Loucy (cell line): ENCODE results near the gene RPTOR.

Experiments
- H2AFZ ChIP-seq: fragments of 200-600 bp; sonication (generic); 2 replicates; pipeline ENCODE4 v1.6.0; 2016; ENCODE audit warnings: antibody characterized with exemption, mild to moderate bottlenecking, low read length, moderate library complexity
- H3F3A ChIP-seq: fragments of 200-600 bp; 2 replicates; pipeline ENCODE4 v1.6.0; 2016; ENCODE audit warnings: antibody characterized with exemption, low read depth, mild to moderate bottlenecking
- H3K27me3 ChIP-seq: fragments of 200-600 bp; sonication (generic); 2 replicates; pipeline ENCODE4 v1.6.1; 2014; ENCODE audit warnings: low read length, mild to moderate bottlenecking; ENCODE audit not compliant: insufficient read depth, poor library complexity, severe bottlenecking
- H3K36me3 ChIP-seq: fragments of 200-600 bp; sonication (generic); 2 replicates; pipeline ENCODE4 v1.6.1; 2016; ENCODE audit warnings: low read length; ENCODE audit not compliant: insufficient read depth
- H3K4me1 ChIP-seq: fragments of 200-600 bp; sonication (generic); 2 replicates; pipeline ENCODE4 v1.5.1; 2014; ENCODE audit warnings: low read length, mild to moderate bottlenecking; ENCODE audit not compliant: insufficient read depth, poor library complexity, severe bottlenecking
- H3K4me2 ChIP-seq: fragments of 200-600 bp; sonication (generic); 2 replicates; pipeline ENCODE4 v1.6.0; 2014; ENCODE audit warnings: antibody characterized with exemption, low read length, low read depth, mild to moderate bottlenecking; ENCODE audit not compliant: poor library complexity, severe bottlenecking
- H3K4me3 ChIP-seq: fragments of 200-600 bp; sonication (generic); 2 replicates; pipeline ENCODE4 v1.5.1; 2014; ENCODE audit warnings: low read length, mild to moderate bottlenecking, mixed read lengths; ENCODE audit not compliant: poor library complexity, severe bottlenecking
- H3K79me2 ChIP-seq: fragments of 200-600 bp; sonication (generic); 2 replicates; pipeline ENCODE4 v1.6.1; 2014; ENCODE audit warnings: low read length; ENCODE audit not compliant: insufficient read depth
- H3K9ac ChIP-seq: fragments of 200-600 bp; sonication (generic); 2 replicates; pipeline ENCODE4 v1.6.0; 2014; ENCODE audit warnings: mild to moderate bottlenecking, low read depth, low read length, moderate library complexity; ENCODE audit not compliant: poor library complexity, severe bottlenecking
- H3K9me2 ChIP-seq: fragments of 200-600 bp; sonication (generic); replicated peaks from 2 replicates; pipeline ENCODE4 v1.6.1; 2016; ENCODE audit warnings: low read depth, low read length, mixed read lengths
- H3K9me3 ChIP-seq: fragments of 200-600 bp; sonication (generic); 2 replicates; pipeline ENCODE4 v1.6.1; 2014; ENCODE audit warnings: mild to moderate bottlenecking, antibody characterized with exemption, low read length, low read depth; ENCODE audit not compliant: insufficient read depth
- H4K20me1 ChIP-seq: fragments of 200-600 bp; sonication (generic); 2 replicates; pipeline ENCODE4 v1.6.0; 2014; ENCODE audit warnings: antibody characterized with exemption, low read length, mild to moderate bottlenecking; ENCODE audit not compliant: insufficient read depth, poor library complexity, severe bottlenecking
- EZH2phosphoT487 ChIP-seq: fragments of 200-600 bp; IDR thresholded peaks from 2 replicates; pipeline ENCODE4 v1.6.1; 2018; ENCODE audit warnings: antibody characterized with exemption, mild to moderate bottlenecking, moderate library complexity, borderline replicate concordance
- TF ChIP-seq, protein P1 (sequence below): fragments of 200-600 bp; sonication (generic); conservative IDR thresholded peaks from 2 replicates; pipeline ENCODE4 v1.5.1; 2014; ENCODE audit warnings: mild to moderate bottlenecking, antibody characterized with exemption, low read length

RPTOR gene

GRCh38 chr17:80632046-80632581, 87.5 kb downstream of the RPTOR start:
- Histone ChIP-seq H3K9ac (no peak overlapping the region), H2AFZ (no peak overlapping the region), H3K9me3 (no peaks in the 10 kb centered on the region), H3K79me2 (peaks cover 33% of the 10 kb centered on the region; the same call in 1 of the 2 replicates), H3K4me2 (no peak overlapping the region), H4K20me1 (no peaks in the 10 kb centered on the region), H3K4me3 (no peak overlapping the region), H3K4me1 (no peaks in the 10 kb centered on the region), H3F3A (no peaks in the 10 kb centered on the region), H3K9me2 (no peaks in the 10 kb centered on the region), H3K36me3 (peaks cover 5% of the 10 kb centered on the region; the same call in 1 of the 2 replicates), H3K27me3 (no peaks in the 10 kb centered on the region)
- TF ChIP-seq, protein P1, sequence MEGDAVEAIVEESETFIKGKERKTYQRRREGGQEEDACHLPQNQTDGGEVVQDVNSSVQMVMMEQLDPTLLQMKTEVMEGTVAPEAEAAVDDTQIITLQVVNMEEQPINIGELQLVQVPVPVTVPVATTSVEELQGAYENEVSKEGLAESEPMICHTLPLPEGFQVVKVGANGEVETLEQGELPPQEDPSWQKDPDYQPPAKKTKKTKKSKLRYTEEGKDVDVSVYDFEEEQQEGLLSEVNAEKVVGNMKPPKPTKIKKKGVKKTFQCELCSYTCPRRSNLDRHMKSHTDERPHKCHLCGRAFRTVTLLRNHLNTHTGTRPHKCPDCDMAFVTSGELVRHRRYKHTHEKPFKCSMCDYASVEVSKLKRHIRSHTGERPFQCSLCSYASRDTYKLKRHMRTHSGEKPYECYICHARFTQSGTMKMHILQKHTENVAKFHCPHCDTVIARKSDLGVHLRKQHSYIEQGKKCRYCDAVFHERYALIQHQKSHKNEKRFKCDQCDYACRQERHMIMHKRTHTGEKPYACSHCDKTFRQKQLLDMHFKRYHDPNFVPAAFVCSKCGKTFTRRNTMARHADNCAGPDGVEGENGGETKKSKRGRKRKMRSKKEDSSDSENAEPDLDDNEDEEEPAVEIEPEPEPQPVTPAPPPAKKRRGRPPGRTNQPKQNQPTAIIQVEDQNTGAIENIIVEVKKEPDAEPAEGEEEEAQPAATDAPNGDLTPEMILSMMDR = no peak
- TF ChIP-seq EZH2phosphoT487 = no peak

DNA sequence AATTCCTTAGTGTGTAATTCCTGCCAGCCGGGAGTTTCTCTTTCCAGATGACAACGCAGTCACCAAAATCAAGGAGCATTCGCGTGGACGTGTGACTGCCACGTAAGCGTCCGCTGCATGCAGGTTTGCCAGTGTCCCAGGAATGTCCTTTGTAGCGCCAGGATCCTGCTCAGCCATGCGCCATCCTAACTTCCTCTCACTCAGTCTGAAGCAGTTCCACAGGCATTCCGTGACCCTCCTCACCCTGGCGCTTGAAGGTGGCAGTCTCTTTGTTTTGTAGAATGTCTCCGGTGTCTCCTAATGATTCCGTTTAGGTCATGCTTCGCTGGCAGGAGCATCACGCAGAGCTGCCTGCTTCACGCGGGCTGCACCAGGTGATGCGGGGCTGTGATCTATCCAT, 88.6 kb downstream of the RPTOR start:
- H4K20me1 ChIP-seq = no peaks in the 10 kb centered on the region
- H3K9ac ChIP-seq = no peak overlapping the region
- no peak overlapping the region for H3K4me3 ChIP-seq
- H3K4me2 ChIP-seq = no peak overlapping the region
- TF ChIP-seq EZH2phosphoT487 = no peak
- TF ChIP-seq, protein P1 = no peak
- no peaks in the 10 kb centered on the region for H3F3A ChIP-seq
- H3K79me2 ChIP-seq = peaks cover 41% of the 10 kb centered on the region; the same call in 1 of the 2 replicates
- H2AFZ ChIP-seq = no peak overlapping the region
- H3K9me3 ChIP-seq = no peaks in the 10 kb centered on the region
- no peaks in the 10 kb centered on the region for H3K9me2 ChIP-seq
- H3K36me3 ChIP-seq = no peaks in the 10 kb centered on the region
- no peaks in the 10 kb centered on the region for H3K27me3 ChIP-seq
- H3K4me1 ChIP-seq = no peaks in the 10 kb centered on the region

DNA sequence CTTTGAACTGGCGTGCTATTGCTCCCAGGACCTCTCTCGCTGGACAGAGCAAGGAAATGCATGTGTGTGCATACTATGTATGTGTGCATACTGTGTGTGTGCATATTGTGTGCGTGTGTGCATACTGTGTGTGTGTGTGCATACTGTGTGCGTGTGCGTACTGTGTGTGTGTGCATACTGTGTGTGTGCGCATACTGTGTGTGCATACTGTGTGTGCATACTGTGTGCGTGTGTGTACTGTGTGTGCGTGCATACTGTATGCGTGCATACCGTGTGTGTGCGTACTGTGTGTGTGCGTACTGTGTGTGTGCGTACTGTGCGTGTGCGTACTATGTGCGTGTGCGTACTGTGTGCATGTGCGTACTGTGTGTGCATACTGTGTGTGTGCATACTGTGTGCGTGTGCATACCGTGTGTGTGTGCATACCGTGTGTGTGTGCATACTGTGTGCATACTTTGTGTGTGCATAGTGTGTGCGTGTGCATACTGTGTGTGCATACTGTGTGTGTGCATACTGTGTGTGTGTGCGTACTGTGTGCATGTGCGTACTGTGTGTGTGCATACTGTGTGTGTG, 89.4 kb downstream of the RPTOR start:
- H3K9me3 ChIP-seq = no peaks in the 10 kb centered on the region
- no peaks in the 10 kb centered on the region for H3K36me3 ChIP-seq
- TF ChIP-seq EZH2phosphoT487 = no peak
- TF ChIP-seq, protein P1 = no peak
- H3K9me2 ChIP-seq = no peaks in the 10 kb centered on the region
- H3K4me3 ChIP-seq = no peak overlapping the region
- H3K4me2 ChIP-seq = no peak overlapping the region
- H3K27me3 ChIP-seq = no peaks in the 10 kb centered on the region
- peaks cover 48% of the 10 kb centered on the region; the same call in 1 of the 2 replicates for H3K79me2 ChIP-seq
- no peak overlapping the region for H2AFZ ChIP-seq
- no peaks in the 10 kb centered on the region for H3F3A ChIP-seq
- no peaks in the 10 kb centered on the region for H3K4me1 ChIP-seq
- H4K20me1 ChIP-seq = no peaks in the 10 kb centered on the region
- no peak overlapping the region for H3K9ac ChIP-seq
